ENCODE measurements around the gene BTG2. TPM values are rescaled to one million over a fixed set of nuclear protein-coding genes. Genes with fewer than 3 reads are reported as not detected.

BTG2 gene
- total and polyA plus RNA-seq, 2 donors (not counting 1 experiment from before 2014, with no cell fraction given), result 9.8 to 26.3 TPM

DNA sequence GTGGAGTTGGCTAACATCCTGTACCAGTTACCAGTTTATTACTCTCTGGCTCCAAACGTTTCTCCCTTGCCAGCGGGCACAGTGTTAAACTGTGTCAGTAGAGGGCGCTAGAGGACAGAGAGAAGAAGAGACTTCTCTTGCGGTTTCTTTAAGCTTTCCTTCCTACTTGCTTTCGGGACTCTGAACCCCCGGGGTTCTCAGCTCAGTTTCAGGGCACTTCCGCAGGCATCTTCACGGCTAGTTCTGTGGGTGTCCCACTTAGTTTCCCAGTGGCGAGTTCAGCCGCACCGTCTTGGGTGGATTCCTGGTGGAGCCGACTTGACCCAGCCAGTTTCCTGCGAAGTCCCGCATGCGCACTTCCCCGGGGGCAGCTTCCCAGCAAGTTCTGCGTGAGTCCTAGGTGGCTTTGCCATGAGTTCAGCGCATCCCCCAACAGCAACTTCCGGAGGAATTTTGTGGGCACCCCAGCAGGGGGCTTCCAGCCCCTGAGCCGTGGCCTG lies 37.9 kb upstream of the BTG2 start:
- peak overlapping the region; percentile 25 for H3K9ac ChIP-seq (ENCODE audit: insufficient read depth, low read length)
- TF ChIP-seq, protein P1, sequence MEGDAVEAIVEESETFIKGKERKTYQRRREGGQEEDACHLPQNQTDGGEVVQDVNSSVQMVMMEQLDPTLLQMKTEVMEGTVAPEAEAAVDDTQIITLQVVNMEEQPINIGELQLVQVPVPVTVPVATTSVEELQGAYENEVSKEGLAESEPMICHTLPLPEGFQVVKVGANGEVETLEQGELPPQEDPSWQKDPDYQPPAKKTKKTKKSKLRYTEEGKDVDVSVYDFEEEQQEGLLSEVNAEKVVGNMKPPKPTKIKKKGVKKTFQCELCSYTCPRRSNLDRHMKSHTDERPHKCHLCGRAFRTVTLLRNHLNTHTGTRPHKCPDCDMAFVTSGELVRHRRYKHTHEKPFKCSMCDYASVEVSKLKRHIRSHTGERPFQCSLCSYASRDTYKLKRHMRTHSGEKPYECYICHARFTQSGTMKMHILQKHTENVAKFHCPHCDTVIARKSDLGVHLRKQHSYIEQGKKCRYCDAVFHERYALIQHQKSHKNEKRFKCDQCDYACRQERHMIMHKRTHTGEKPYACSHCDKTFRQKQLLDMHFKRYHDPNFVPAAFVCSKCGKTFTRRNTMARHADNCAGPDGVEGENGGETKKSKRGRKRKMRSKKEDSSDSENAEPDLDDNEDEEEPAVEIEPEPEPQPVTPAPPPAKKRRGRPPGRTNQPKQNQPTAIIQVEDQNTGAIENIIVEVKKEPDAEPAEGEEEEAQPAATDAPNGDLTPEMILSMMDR (conservative IDR thresholded peaks at IDR 0.05 in 1 of 2, IDR thresholded peaks at IDR 0.05 in 1 of 2; ENCODE audit: low read depth in 1 of 2, low read length in 2 of 2), result peak; percentile 93 to 96
- no peak for TF ChIP-seq EZH2 (IDR thresholded peaks at IDR 0.05; ENCODE audit: low read length, missing control alignments)

DNA sequence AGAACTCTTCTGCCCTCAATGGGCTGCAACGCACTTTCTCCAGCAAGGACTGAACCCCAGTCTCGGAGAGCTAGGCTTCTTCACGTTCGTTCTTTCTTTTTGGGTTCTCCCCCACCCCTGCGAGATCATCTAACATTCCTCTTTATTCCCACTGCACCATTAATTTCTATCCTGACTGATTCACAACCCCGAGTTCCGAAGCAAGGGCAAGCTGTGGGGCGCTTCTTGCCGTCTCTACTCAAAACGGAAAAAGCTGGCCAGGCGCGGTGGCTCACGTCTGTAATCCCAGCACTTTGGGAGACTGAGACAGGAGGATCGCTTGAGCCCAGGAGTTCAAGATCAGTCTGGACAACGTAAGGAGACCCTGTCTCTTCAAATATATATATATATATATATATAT lies 37.4 kb upstream of the BTG2 start:
- Histone ChIP-seq H4K20me1 (ENCODE audit: control insufficient read depth, extremely low read depth, insufficient read depth, low read length) (no peaks in the 10 kb centered on the region), H2AFZ (ENCODE audit: low read length) (peak overlapping the region; percentile 83), H3K4me1 (ENCODE audit: control insufficient read depth, extremely low read depth, insufficient read depth, low read length) (peaks cover 3% of the 10 kb centered on the region), H3K4me3 (replicated peaks in 1 of 4; ENCODE audit: control extremely low read depth in 1 of 4, insufficient read depth in 1 of 4, low read depth in 3 of 4, low read length in 4 of 4) (peak overlapping the region; percentile 63 to 69 (median 66)), H3K27ac (ENCODE audit: insufficient read depth, low read length) (no peak overlapping the region), H3K9me3 (ENCODE audit: control insufficient read depth, insufficient read depth, low read depth, low read length) (no peaks in the 10 kb centered on the region), H3K4me2 (ENCODE audit: extremely low read depth, insufficient read depth, low read length) (peak overlapping the region; percentile 92), H3K9ac (ENCODE audit: insufficient read depth, low read length) (no peak overlapping the region), H3K27me3 (ENCODE audit: control insufficient read depth, insufficient read depth, low read length) (peaks cover 3% of the 10 kb centered on the region), H3K36me3 (ENCODE audit: control insufficient read depth, insufficient read depth, low read length) (no peaks in the 10 kb centered on the region), H3K79me2 (ENCODE audit: control insufficient read depth, insufficient read depth, low read length) (no peaks in the 10 kb centered on the region)
- no peak for DNase-seq (ENCODE audit: low read depth in 2 of 2)
- TF ChIP-seq, protein P1 (conservative IDR thresholded peaks at IDR 0.05 in 1 of 2, IDR thresholded peaks at IDR 0.05 in 1 of 2; ENCODE audit: low read depth in 1 of 2, low read length in 2 of 2), result no peak
- TF ChIP-seq EZH2 (IDR thresholded peaks at IDR 0.05; ENCODE audit: low read length, missing control alignments), result no peak

More for the DNA sequence above, 37.9 kb upstream of the BTG2 start:
- H4K20me1 ChIP-seq (ENCODE audit: control insufficient read depth, extremely low read depth, insufficient read depth, low read length), result no peaks in the 10 kb centered on the region
- H2AFZ ChIP-seq (ENCODE audit: low read length), result peak overlapping the region; percentile 83
- peak; percentile 76 to 89 for DNase-seq (ENCODE audit: low read depth in 2 of 2)
- no peaks in the 10 kb centered on the region for H3K79me2 ChIP-seq (ENCODE audit: control insufficient read depth, insufficient read depth, low read length)
- H3K4me3 ChIP-seq (replicated peaks in 1 of 4; ENCODE audit: control extremely low read depth in 1 of 4, insufficient read depth in 1 of 4, low read depth in 3 of 4, low read length in 4 of 4), result peak overlapping the region; percentile 63 to 69 (median 66)
- peak overlapping the region; percentile 92 for H3K4me2 ChIP-seq (ENCODE audit: extremely low read depth, insufficient read depth, low read length)
- peak overlapping the region; percentile 26 for H3K27ac ChIP-seq (ENCODE audit: insufficient read depth, low read length)
- H3K4me1 ChIP-seq (ENCODE audit: control insufficient read depth, extremely low read depth, insufficient read depth, low read length), result peaks cover 3% of the 10 kb centered on the region
- H3K36me3 ChIP-seq (ENCODE audit: control insufficient read depth, insufficient read depth, low read length), result no peaks in the 10 kb centered on the region
- H3K9me3 ChIP-seq (ENCODE audit: control insufficient read depth, insufficient read depth, low read depth, low read length), result no peaks in the 10 kb centered on the region
- peaks cover 3% of the 10 kb centered on the region for H3K27me3 ChIP-seq (ENCODE audit: control insufficient read depth, insufficient read depth, low read length)

DNA sequence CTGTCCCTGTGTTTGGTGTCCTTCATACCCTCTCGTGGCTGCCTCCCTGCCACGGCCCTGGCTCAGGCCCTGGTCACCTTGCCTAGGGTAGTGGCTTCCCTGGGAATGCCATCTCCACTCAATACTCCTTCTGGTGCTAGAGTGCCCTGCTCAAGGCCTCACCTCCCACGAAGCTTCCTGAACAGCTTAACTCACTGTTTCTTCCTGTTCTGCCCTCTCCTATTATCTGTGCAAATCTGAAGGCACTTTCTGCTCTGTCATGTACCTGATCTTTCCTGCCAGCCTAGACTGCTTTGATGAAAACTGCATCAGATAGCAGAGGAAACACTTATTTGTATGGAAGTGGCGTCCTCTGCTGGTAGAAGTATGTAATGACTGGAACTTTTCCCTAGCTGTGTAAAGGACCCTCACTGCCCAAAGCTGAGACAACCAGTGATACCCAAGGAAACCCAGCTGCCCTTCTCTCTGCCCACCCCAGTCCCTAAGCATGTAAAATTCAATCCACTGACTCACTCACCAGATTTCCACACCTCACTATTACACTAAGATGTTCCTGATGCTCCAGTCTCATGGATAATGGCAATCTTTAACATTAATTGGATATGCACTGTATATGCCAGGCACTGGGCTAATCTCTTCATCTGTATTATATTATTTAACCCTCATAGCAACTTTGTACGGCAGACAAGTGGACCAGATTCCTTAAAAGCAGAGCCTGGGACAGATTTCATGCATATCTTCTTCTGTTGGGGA lies 36.2 kb upstream of the BTG2 start:
- Histone ChIP-seq H3K9ac (ENCODE audit: insufficient read depth, low read length) (no peak overlapping the region), H3K4me1 (ENCODE audit: control insufficient read depth, extremely low read depth, insufficient read depth, low read length) (peaks cover 7% of the 10 kb centered on the region), H4K20me1 (ENCODE audit: control insufficient read depth, extremely low read depth, insufficient read depth, low read length) (no peaks in the 10 kb centered on the region), H3K36me3 (ENCODE audit: control insufficient read depth, insufficient read depth, low read length) (no peaks in the 10 kb centered on the region), H3K9me3 (ENCODE audit: control insufficient read depth, insufficient read depth, low read depth, low read length) (no peaks in the 10 kb centered on the region), H3K4me3 (replicated peaks in 1 of 4; ENCODE audit: control extremely low read depth in 1 of 4, insufficient read depth in 1 of 4, low read depth in 3 of 4, low read length in 4 of 4) (no peak overlapping the region), H2AFZ (ENCODE audit: low read length) (no peak overlapping the region), H3K79me2 (ENCODE audit: control insufficient read depth, insufficient read depth, low read length) (no peaks in the 10 kb centered on the region), H3K4me2 (ENCODE audit: extremely low read depth, insufficient read depth, low read length) (no peak overlapping the region), H3K27me3 (ENCODE audit: control insufficient read depth, insufficient read depth, low read length) (peaks cover 3% of the 10 kb centered on the region), H3K27ac (ENCODE audit: insufficient read depth, low read length) (no peak overlapping the region)
- DNase-seq (ENCODE audit: low read depth in 2 of 2), result peak; percentile 64 to 78
- TF ChIP-seq EZH2 (IDR thresholded peaks at IDR 0.05; ENCODE audit: low read length, missing control alignments), result no peak
- TF ChIP-seq, protein P1 (conservative IDR thresholded peaks at IDR 0.05 in 1 of 2, IDR thresholded peaks at IDR 0.05 in 1 of 2; ENCODE audit: low read depth in 1 of 2, low read length in 2 of 2), result peak; percentile 88 to 97
